Neural progenitor cell (in vitro differentiated cells): ENCODE results near the gene TBC1D9.

ENCODE experiments used
- EZH2 ChIP-seq: fragments of 200-600 bp; sonication (generic); IDR thresholded peaks from 2 replicates; pipeline ENCODE4 v1.6.1; 2017; ENCODE audit warnings: antibody characterized with exemption, mild to moderate bottlenecking, moderate library complexity
- EZH2phosphoT487 ChIP-seq: fragments of 200-600 bp; sonication (generic); IDR thresholded peaks from 2 replicates; pipeline ENCODE4 v1.6.1; 2017; ENCODE audit warnings: antibody characterized with exemption
- TF ChIP-seq, protein P1 (sequence below): fragments of 200-600 bp; sonication (generic); IDR thresholded peaks from 2 replicates; pipeline ENCODE4 v1.5.1; 2017; ENCODE audit warnings: antibody characterized with exemption, mild to moderate bottlenecking

DNA sequence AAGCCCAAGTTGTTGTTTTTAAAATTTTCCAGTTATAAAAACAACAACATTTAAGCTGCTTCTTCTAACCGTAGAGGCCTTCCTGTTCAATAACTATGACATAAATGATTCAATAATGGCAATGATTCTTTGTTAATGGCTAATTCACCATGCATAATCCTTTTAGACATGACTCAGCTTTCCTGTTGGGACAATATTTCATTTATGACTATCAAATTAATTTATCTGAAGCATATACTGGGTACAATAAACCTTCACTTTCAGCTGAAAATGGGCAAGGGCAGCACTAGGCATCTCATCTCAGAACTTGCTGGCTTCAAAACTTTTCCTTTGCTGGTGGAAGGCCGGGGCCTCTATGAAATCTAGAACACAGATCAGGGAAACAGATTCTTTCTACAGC, 38.9 kb downstream of the TBC1D9 start:
- no peak for TF ChIP-seq EZH2
- TF ChIP-seq, protein P1, sequence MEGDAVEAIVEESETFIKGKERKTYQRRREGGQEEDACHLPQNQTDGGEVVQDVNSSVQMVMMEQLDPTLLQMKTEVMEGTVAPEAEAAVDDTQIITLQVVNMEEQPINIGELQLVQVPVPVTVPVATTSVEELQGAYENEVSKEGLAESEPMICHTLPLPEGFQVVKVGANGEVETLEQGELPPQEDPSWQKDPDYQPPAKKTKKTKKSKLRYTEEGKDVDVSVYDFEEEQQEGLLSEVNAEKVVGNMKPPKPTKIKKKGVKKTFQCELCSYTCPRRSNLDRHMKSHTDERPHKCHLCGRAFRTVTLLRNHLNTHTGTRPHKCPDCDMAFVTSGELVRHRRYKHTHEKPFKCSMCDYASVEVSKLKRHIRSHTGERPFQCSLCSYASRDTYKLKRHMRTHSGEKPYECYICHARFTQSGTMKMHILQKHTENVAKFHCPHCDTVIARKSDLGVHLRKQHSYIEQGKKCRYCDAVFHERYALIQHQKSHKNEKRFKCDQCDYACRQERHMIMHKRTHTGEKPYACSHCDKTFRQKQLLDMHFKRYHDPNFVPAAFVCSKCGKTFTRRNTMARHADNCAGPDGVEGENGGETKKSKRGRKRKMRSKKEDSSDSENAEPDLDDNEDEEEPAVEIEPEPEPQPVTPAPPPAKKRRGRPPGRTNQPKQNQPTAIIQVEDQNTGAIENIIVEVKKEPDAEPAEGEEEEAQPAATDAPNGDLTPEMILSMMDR, result no peak
- TF ChIP-seq EZH2phosphoT487, result no peak
